Measurements from ENCODE around the gene MORN1. TPM values are rescaled to one million over a fixed set of nuclear protein-coding genes. Genes with fewer than 3 reads are reported as not detected.

Gene MORN1
- total and polyA plus RNA-seq, 11 donors = 2.2 to 8.2 (median 3.8) TPM

- TF ChIP-seq CTCF (IDR thresholded peaks at IDR 0.05) = no peak
- TF ChIP-seq POLR2A (IDR thresholded peaks at IDR 0.05) = no peak
- intact Hi-C loops (cut with DNase I) = loop anchor here in 8 of 10 donors (2.0 to 10.0 kb wide), 6 partner anchors 133 to 1009 kb away; partner anchors contain the start of gene PRXL2B (in 1 of the 8)
- Histone ChIP-seq H3K36me3 (no peaks in the 10 kb centered on the region), H3K4me1 (peaks cover 4 to 32% (median 25%) of the 10 kb centered on the region in 12 donors), H3K27ac (peak overlapping the region in 1 of 12 donors; percentile 62), H3K27me3 (peaks cover 7 to 52% (median 31%) of the 10 kb centered on the region in 9 donors), H3K9me3 (no peaks in the 10 kb centered on the region), H3K4me3 (peak overlapping the region in 1 of 12 donors; percentile 46)
- ATAC-seq = no peak
- DNase-seq = peak in 1 of 5 donors; percentile 64
- 59 to 78% (median 69%) methylated on average over 14 to 19 of the region's 19 CpGs for WGBS, 4 donors
Measured at GRCh38 chr1:2415801-2416208, 24.5 kb upstream of the MORN1 start.

GRCh38 chr1:2415337-2415736, 24.0 kb upstream of the MORN1 start:
- H3K4me3 ChIP-seq = peak overlapping the region in 1 of 12 donors; percentile 46
- ATAC-seq = no peak
- DNase-seq = peak in 1 of 5 donors; percentile 20
- intact Hi-C loops (cut with DNase I) = loop anchor here in 8 of 10 donors (2.0 to 10.0 kb wide), 6 partner anchors 133 to 1009 kb away; partner anchors contain the start of gene PRXL2B (in 1 of the 8)
- H3K4me1 ChIP-seq = peaks cover 4 to 32% (median 25%) of the 10 kb centered on the region in 12 donors
- H3K27ac ChIP-seq = peak overlapping the region in 1 of 12 donors; percentile 62
- H3K36me3 ChIP-seq = no peaks in the 10 kb centered on the region
- H3K9me3 ChIP-seq = no peaks in the 10 kb centered on the region
- H3K27me3 ChIP-seq = peaks cover 7 to 47% (median 31%) of the 10 kb centered on the region in 9 donors
- WGBS, 4 donors = 64 to 78% (median 69%) methylated on average over 11 of the region's 11 CpGs
- TF ChIP-seq POLR2A (IDR thresholded peaks at IDR 0.05) (no peak), CTCF (IDR thresholded peaks at IDR 0.05) (no peak)

GRCh38 chr1:2414297-2414958, 23.1 kb upstream of the MORN1 start:
- TF ChIP-seq POLR2A (IDR thresholded peaks at IDR 0.05) = no peak
- TF ChIP-seq CTCF (IDR thresholded peaks at IDR 0.05) = peak; percentile 87 to 94 (median 90)
- intact Hi-C loops (cut with DNase I) = loop anchor here (1.0 to 10.0 kb wide), 9 partner anchors 113 to 1010 kb away; partner anchors contain the start of genes PANK4 (in 5 of the 10) and PRXL2B (in 1 of the 10)
- no peaks in the 10 kb centered on the region for H3K9me3 ChIP-seq

More at GRCh38 chr1:2414297-2414958, 23.1 kb upstream of the MORN1 start:
- H3K4me3 ChIP-seq = peak overlapping the region in 1 of 12 donors; percentile 92
- H3K27me3 ChIP-seq = peaks cover 7 to 38% (median 28%) of the 10 kb centered on the region in 9 donors
- ATAC-seq (peak in 3 of 4 donors; percentile 16 to 46 (median 24)), DNase-seq (peak; percentile 60 to 88 (median 70))
- 3 to 5% (median 4%) methylated on average over 18 to 25 of the region's 25 CpGs for WGBS, 4 donors
- H3K27ac ChIP-seq = no peak overlapping the region
- H3K4me1 ChIP-seq = peaks cover 4 to 33% (median 25%) of the 10 kb centered on the region in 12 donors
- peaks cover 0 to 8% (median 0%) of the 10 kb centered on the region in 9 donors for H3K36me3 ChIP-seq
